Measurements from ENCODE around the gene LPP.

GRCh38 chr3:188528396-188528795 lies 374.4 kb downstream of the LPP start:
- TF ChIP-seq KDM1A (IDR thresholded peaks at IDR 0.05; ENCODE audit: borderline replicate concordance) (no peak), EZH2 (IDR thresholded peaks at IDR 0.05; ENCODE audit: borderline replicate concordance, control insufficient read depth, low read depth, low read length) (no peak), BHLHE40 (IDR thresholded peaks at IDR 0.05; ENCODE audit: borderline replicate concordance in 1 of 2, low read depth in 2 of 2, low read length in 1 of 2) (no peak), CHD2 (IDR thresholded peaks at IDR 0.05; ENCODE audit: borderline replicate concordance, low read depth, low read length) (no peak), CREM (IDR thresholded peaks at IDR 0.05; ENCODE audit: low read depth) (no peak), EP300 (IDR thresholded peaks at IDR 0.05; ENCODE audit: borderline replicate concordance in 1 of 2, control insufficient read depth in 1 of 2, low read depth in 2 of 2, low read length in 2 of 2) (no peak), MYC (IDR thresholded peaks at IDR 0.05; ENCODE audit: insufficient read depth, insufficient read length, insufficient replicate concordance, low read length, severe bottlenecking) (no peak), USF2 (IDR thresholded peaks at IDR 0.05; ENCODE audit: borderline replicate concordance, low read depth, low read length) (no peak), NFXL1 (IDR thresholded peaks at IDR 0.05; ENCODE audit: borderline replicate concordance) (no peak), CREB1 (IDR thresholded peaks at IDR 0.05; ENCODE audit: low read depth) (no peak)
- TF ChIP-seq, protein P1, sequence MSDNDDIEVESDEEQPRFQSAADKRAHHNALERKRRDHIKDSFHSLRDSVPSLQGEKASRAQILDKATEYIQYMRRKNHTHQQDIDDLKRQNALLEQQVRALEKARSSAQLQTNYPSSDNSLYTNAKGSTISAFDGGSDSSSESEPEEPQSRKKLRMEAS (IDR thresholded peaks at IDR 0.05; ENCODE audit: low read depth, low read length) = no peak
- TF ChIP-seq, protein P2, sequence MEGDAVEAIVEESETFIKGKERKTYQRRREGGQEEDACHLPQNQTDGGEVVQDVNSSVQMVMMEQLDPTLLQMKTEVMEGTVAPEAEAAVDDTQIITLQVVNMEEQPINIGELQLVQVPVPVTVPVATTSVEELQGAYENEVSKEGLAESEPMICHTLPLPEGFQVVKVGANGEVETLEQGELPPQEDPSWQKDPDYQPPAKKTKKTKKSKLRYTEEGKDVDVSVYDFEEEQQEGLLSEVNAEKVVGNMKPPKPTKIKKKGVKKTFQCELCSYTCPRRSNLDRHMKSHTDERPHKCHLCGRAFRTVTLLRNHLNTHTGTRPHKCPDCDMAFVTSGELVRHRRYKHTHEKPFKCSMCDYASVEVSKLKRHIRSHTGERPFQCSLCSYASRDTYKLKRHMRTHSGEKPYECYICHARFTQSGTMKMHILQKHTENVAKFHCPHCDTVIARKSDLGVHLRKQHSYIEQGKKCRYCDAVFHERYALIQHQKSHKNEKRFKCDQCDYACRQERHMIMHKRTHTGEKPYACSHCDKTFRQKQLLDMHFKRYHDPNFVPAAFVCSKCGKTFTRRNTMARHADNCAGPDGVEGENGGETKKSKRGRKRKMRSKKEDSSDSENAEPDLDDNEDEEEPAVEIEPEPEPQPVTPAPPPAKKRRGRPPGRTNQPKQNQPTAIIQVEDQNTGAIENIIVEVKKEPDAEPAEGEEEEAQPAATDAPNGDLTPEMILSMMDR (IDR thresholded peaks at IDR 0.05 in 2 of 3, conservative IDR thresholded peaks at IDR 0.05 in 1 of 3; ENCODE audit: control insufficient read depth in 2 of 3, extremely low read depth in 1 of 3, insufficient read depth in 1 of 3, low read depth in 3 of 3, low read length in 3 of 3) = no peak
- TF ChIP-seq, protein P3, sequence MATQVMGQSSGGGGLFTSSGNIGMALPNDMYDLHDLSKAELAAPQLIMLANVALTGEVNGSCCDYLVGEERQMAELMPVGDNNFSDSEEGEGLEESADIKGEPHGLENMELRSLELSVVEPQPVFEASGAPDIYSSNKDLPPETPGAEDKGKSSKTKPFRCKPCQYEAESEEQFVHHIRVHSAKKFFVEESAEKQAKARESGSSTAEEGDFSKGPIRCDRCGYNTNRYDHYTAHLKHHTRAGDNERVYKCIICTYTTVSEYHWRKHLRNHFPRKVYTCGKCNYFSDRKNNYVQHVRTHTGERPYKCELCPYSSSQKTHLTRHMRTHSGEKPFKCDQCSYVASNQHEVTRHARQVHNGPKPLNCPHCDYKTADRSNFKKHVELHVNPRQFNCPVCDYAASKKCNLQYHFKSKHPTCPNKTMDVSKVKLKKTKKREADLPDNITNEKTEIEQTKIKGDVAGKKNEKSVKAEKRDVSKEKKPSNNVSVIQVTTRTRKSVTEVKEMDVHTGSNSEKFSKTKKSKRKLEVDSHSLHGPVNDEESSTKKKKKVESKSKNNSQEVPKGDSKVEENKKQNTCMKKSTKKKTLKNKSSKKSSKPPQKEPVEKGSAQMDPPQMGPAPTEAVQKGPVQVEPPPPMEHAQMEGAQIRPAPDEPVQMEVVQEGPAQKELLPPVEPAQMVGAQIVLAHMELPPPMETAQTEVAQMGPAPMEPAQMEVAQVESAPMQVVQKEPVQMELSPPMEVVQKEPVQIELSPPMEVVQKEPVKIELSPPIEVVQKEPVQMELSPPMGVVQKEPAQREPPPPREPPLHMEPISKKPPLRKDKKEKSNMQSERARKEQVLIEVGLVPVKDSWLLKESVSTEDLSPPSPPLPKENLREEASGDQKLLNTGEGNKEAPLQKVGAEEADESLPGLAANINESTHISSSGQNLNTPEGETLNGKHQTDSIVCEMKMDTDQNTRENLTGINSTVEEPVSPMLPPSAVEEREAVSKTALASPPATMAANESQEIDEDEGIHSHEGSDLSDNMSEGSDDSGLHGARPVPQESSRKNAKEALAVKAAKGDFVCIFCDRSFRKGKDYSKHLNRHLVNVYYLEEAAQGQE (IDR thresholded peaks at IDR 0.05; ENCODE audit: low read depth, low read length) = no peak

All from GM12878 (cell line).